ENCODE results near the gene MBP. TPM values are rescaled to one million over a fixed set of nuclear protein-coding genes. Genes with fewer than 3 reads are reported as not detected.

Gene MBP
- polyA plus RNA-seq, 1 donor from 2014 or later: 3.3 TPM

GRCh38 chr18:77045677-77046076 is 86.9 kb downstream of the MBP start:
- Histone ChIP-seq H3K9ac (ENCODE audit: low read length) (no peak overlapping the region), H3K27me3 (ENCODE audit: insufficient read depth, low read depth, low read length) (no peaks in the 10 kb centered on the region), H3K9me3 (ENCODE audit: low read length) (no peaks in the 10 kb centered on the region), H2AFZ (ENCODE audit: low read depth, low read length) (no peak overlapping the region), H3F3A (ENCODE audit: insufficient read depth, low read length, poor library complexity, severe bottlenecking) (no peaks in the 10 kb centered on the region), H4K20me1 (ENCODE audit: insufficient read depth) (no peaks in the 10 kb centered on the region), H3K4me3 (ENCODE audit: low read length) (no peak overlapping the region), H3K4me2 (ENCODE audit: low read length) (no peak overlapping the region), H3K9me2 (ENCODE audit: insufficient read depth, low read length) (no peaks in the 10 kb centered on the region), H3K36me3 (ENCODE audit: insufficient read depth, low read length) (no peaks in the 10 kb centered on the region), H3K79me2 (replicated peaks; ENCODE audit: insufficient read depth, low read length) (no peaks in the 10 kb centered on the region), H3K27ac (ENCODE audit: low read length) (no peak overlapping the region)
- no peak for TF ChIP-seq TAF1 (IDR thresholded peaks at IDR 0.05; ENCODE audit: low read depth)
- TF ChIP-seq, protein P1, sequence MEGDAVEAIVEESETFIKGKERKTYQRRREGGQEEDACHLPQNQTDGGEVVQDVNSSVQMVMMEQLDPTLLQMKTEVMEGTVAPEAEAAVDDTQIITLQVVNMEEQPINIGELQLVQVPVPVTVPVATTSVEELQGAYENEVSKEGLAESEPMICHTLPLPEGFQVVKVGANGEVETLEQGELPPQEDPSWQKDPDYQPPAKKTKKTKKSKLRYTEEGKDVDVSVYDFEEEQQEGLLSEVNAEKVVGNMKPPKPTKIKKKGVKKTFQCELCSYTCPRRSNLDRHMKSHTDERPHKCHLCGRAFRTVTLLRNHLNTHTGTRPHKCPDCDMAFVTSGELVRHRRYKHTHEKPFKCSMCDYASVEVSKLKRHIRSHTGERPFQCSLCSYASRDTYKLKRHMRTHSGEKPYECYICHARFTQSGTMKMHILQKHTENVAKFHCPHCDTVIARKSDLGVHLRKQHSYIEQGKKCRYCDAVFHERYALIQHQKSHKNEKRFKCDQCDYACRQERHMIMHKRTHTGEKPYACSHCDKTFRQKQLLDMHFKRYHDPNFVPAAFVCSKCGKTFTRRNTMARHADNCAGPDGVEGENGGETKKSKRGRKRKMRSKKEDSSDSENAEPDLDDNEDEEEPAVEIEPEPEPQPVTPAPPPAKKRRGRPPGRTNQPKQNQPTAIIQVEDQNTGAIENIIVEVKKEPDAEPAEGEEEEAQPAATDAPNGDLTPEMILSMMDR (IDR thresholded peaks at IDR 0.05; ENCODE audit: poor library complexity, severe bottlenecking): no peak
- TF ChIP-seq EP300 (conservative IDR thresholded peaks at IDR 0.05; ENCODE audit: poor library complexity, severe bottlenecking): no peak
- TF ChIP-seq RAD21 (conservative IDR thresholded peaks at IDR 0.05): no peak
- TF ChIP-seq MXI1 (conservative IDR thresholded peaks at IDR 0.05; ENCODE audit: poor library complexity, severe bottlenecking): no peak
- no peak for TF ChIP-seq SMC3 (conservative IDR thresholded peaks at IDR 0.05; ENCODE audit: poor library complexity)
- no peak for TF ChIP-seq EZH2 (IDR thresholded peaks at IDR 0.05; ENCODE audit: borderline replicate concordance, insufficient read depth, low read length, poor library complexity, severe bottlenecking)
- TF ChIP-seq REST (IDR thresholded peaks at IDR 0.05; ENCODE audit: borderline replicate concordance): no peak
- TF ChIP-seq POLR2AphosphoS5 (IDR thresholded peaks at IDR 0.05): no peak

GRCh38 chr18:77044866-77045664 is 87.5 kb downstream of the MBP start:
- no peaks in the 10 kb centered on the region for H3F3A ChIP-seq (ENCODE audit: insufficient read depth, low read length, poor library complexity, severe bottlenecking)
- no peak for TF ChIP-seq EZH2 (IDR thresholded peaks at IDR 0.05; ENCODE audit: borderline replicate concordance, insufficient read depth, low read length, poor library complexity, severe bottlenecking)
- TF ChIP-seq SMC3 (conservative IDR thresholded peaks at IDR 0.05; ENCODE audit: poor library complexity): no peak
- TF ChIP-seq TAF1 (IDR thresholded peaks at IDR 0.05; ENCODE audit: low read depth): no peak
- TF ChIP-seq POLR2AphosphoS5 (IDR thresholded peaks at IDR 0.05): no peak
- no peak for TF ChIP-seq MXI1 (conservative IDR thresholded peaks at IDR 0.05; ENCODE audit: poor library complexity, severe bottlenecking)
- no peak for TF ChIP-seq EP300 (conservative IDR thresholded peaks at IDR 0.05; ENCODE audit: poor library complexity, severe bottlenecking)
- no peak for TF ChIP-seq REST (IDR thresholded peaks at IDR 0.05; ENCODE audit: borderline replicate concordance)
- no peak for TF ChIP-seq RAD21 (conservative IDR thresholded peaks at IDR 0.05)
- TF ChIP-seq, protein P1 (IDR thresholded peaks at IDR 0.05; ENCODE audit: poor library complexity, severe bottlenecking): no peak
- no peaks in the 10 kb centered on the region for H3K9me3 ChIP-seq (ENCODE audit: low read length)
- no peaks in the 10 kb centered on the region for H3K36me3 ChIP-seq (ENCODE audit: insufficient read depth, low read length)
- no peak overlapping the region for H3K27ac ChIP-seq (ENCODE audit: low read length)
- no peak overlapping the region for H3K4me3 ChIP-seq (ENCODE audit: low read length)
- no peaks in the 10 kb centered on the region for H3K27me3 ChIP-seq (ENCODE audit: insufficient read depth, low read depth, low read length)
- H3K9ac ChIP-seq (ENCODE audit: low read length): no peak overlapping the region
- H2AFZ ChIP-seq (ENCODE audit: low read depth, low read length): no peak overlapping the region
- no peak overlapping the region for H3K4me2 ChIP-seq (ENCODE audit: low read length)
- no peaks in the 10 kb centered on the region for H3K79me2 ChIP-seq (replicated peaks; ENCODE audit: insufficient read depth, low read length)
- no peaks in the 10 kb centered on the region for H4K20me1 ChIP-seq (ENCODE audit: insufficient read depth)
- no peaks in the 10 kb centered on the region for H3K9me2 ChIP-seq (ENCODE audit: insufficient read depth, low read length)

Data from neural cell (in vitro differentiated cells).